IPS-15b (cell line): ENCODE measurements around the gene MUC5B.

Source experiments
- H3K27me3 ChIP-seq: one replicate; pipeline ENCODE4 v1.6.1; 2013; ENCODE audit warnings: low read length; ENCODE audit not compliant: control insufficient read depth, insufficient read depth
- H3K36me3 ChIP-seq: one replicate; pipeline ENCODE4 v1.6.1; 2013; ENCODE audit warnings: low read length; ENCODE audit not compliant: control insufficient read depth, insufficient read depth
- H3K4me1 ChIP-seq: one replicate; pipeline ENCODE4 v1.6.1; 2013; ENCODE audit warnings: mild to moderate bottlenecking, low read length; ENCODE audit not compliant: control insufficient read depth, insufficient read depth
- H3K4me3 ChIP-seq: one replicate; pipeline ENCODE4 v1.5.1; 2013; ENCODE audit warnings: low read depth, low read length
- H3K9ac ChIP-seq: one replicate; pipeline ENCODE4 v1.6.1; 2013; ENCODE audit warnings: low read depth, mild to moderate bottlenecking, low read length
- H3K9me3 ChIP-seq: one replicate; pipeline ENCODE4 v1.6.1; 2013; ENCODE audit warnings: mild to moderate bottlenecking, low read length; ENCODE audit not compliant: control insufficient read depth, insufficient read depth

MUC5B gene

DNA sequence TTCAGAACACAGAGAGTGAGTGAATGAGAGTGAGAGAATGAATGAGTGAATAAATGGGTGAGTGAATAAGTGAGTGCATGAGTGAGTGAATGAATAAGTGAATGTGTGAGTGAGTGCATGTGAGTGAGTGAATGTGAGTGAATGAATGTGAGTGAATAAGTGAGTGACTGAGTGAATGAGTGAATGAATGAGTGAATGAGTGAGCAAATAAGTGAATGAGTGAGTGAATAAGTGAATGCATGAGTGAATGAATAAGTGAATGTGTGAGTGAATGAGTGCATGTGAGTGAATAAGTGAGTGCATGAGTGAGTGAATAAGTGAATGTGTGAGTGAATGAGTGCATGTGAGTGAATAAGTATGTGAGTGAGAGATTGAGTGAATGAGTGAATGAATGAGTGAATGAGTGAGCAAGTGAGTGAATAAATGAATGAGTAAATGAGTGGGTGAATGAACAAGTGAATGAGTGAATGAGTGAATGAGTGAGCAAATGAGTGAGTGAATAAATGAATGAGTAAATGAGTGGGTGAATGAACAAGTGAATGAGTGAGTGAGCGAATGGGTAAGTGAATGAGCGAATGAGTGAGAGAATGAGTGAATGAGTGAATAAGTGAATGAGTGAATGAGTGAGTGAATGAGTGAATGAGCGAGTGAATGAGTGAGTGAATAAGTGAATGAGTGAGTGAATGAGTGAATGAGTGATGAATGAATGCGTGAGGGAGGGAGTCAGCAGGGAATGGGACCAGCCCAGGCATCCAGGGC is 21.3 kb upstream of the MUC5B start:
- H3K9ac ChIP-seq = no peak overlapping the region
- H3K36me3 ChIP-seq = no peaks in the 10 kb centered on the region
- H3K9me3 ChIP-seq = no peaks in the 10 kb centered on the region
- H3K4me3 ChIP-seq = no peak overlapping the region
- no peaks in the 10 kb centered on the region for H3K4me1 ChIP-seq
- H3K27me3 ChIP-seq = no peaks in the 10 kb centered on the region

- no peaks in the 10 kb centered on the region for H3K9me3 ChIP-seq
- no peaks in the 10 kb centered on the region for H3K36me3 ChIP-seq
- no peaks in the 10 kb centered on the region for H3K4me1 ChIP-seq
- H3K4me3 ChIP-seq = no peak overlapping the region
- no peak overlapping the region for H3K9ac ChIP-seq
- no peaks in the 10 kb centered on the region for H3K27me3 ChIP-seq
These were observed 20.6 kb upstream of the MUC5B start for GRCh38 chr11:1202154-1202775.

DNA sequence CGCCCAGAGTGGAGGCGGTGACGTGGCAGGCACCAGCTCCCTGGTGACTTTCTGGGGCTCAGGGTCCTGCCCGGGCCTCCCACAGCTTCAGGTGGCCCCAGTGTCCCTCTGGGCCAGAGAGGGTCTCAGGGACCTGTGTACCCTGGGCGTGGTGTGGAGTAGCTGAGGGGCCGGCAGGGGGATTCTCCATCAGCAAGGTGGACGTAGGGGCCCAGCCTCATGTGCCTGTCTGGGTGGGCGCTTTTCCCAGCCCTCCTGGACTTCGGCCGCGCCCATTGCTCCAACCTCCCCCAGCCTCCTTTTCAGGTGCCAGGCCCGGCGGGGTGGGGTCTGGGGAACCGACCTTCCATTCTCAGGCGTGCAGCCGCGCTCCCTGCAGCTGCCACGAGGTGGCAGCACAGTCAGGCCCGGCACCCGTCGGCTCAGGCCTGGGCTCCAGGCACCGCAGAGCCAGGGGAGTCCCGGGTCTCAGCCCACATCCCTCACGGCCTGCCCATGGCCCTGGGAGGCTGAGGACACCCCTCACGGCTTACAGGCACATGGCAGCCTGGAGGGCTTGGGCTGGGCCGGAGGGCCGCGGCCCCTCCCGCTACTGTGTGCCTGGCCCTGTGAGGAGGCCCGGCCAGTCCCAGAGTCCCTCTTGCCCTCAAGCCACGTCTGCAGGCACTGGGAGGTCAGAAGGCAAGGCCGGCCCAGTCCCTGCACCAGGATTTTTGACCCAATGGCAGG is 19.9 kb upstream of the MUC5B start:
- no peaks in the 10 kb centered on the region for H3K4me1 ChIP-seq
- H3K9me3 ChIP-seq = no peaks in the 10 kb centered on the region
- no peaks in the 10 kb centered on the region for H3K27me3 ChIP-seq

DNA sequence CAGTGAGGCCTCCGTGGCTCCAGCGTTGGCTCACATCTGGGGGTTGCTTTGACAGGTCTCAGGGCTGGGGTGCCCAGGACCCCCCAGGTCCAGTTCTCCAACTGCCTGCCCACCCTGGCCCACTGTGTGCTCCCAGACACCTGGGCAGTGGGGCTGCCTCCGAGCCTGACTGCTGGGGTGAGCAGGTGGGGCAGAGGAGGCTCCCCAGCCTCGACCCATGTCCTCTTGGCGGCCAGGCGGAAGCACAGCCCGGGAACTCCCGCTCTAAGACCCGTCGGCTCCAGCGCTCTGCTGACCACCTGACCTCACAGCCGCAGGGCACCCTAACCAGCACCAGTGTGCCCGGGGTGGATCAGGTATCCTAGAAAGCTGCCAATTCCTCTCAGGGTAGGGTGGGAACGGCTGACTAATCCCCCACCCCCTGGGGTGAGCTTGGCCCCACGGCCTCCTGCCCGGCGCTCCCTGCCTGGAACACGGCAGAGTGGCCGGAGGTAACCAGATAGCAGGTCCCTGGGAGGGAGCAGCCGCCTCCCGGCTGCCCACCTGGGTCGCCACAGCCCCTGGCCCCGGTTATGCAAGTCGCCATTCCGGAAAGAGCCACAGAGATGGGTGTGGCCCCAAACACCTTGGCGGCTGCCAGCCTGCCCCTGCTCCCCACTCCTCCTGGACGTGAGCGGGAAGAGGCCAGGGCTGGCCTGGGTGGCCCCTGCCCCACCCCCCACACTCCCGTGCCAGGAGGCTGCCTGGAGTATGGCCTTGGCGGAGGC is 19.2 kb upstream of the MUC5B start:
- no peak overlapping the region for H3K9ac ChIP-seq
- no peaks in the 10 kb centered on the region for H3K27me3 ChIP-seq
- no peaks in the 10 kb centered on the region for H3K4me1 ChIP-seq
- H3K36me3 ChIP-seq = no peaks in the 10 kb centered on the region
- no peak overlapping the region for H3K4me3 ChIP-seq
- no peaks in the 10 kb centered on the region for H3K9me3 ChIP-seq

More for the DNA sequence above, 19.9 kb upstream of the MUC5B start:
- Histone ChIP-seq H3K4me3 (no peak overlapping the region), H3K36me3 (no peaks in the 10 kb centered on the region), H3K9ac (no peak overlapping the region)

DNA sequence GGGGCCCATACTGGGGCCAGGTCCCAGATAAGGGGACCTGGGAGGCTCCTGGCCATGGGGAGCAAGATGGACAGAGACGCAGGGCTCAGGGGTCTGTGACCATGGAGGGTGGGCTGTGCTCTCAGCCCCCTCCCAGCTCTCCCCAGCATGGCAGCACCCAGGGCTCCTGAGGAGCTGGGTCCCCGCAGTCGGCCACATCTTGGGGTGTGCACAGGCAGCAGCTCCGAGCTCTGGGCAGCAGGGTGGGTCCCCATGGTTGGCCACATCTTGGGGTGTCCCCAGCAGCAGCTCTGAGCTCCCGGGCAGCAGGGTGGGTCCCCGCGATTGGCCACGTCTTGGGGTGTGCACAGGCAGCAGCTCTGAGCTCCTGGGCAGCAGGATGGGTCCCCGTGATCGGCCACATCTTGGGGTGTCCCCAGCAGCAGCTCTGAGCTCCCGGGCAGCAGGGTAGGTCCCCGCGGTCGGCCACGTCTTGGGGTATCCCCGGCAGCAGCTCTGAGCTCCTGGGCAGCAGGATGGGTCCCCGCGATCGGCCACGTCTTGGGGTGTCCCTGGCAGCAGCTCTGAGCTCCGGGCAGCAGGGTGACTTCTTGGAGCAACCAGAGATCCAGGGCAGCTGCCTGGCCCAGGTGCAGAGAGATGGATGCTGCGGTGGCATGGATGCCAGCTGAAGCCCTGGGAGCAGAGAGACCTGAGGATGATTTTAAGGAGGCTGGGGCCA is 18.3 kb upstream of the MUC5B start:
- Histone ChIP-seq H3K4me3 (no peak overlapping the region), H3K4me1 (no peaks in the 10 kb centered on the region), H3K36me3 (no peaks in the 10 kb centered on the region), H3K27me3 (no peaks in the 10 kb centered on the region), H3K9me3 (no peaks in the 10 kb centered on the region), H3K9ac (no peak overlapping the region)

DNA sequence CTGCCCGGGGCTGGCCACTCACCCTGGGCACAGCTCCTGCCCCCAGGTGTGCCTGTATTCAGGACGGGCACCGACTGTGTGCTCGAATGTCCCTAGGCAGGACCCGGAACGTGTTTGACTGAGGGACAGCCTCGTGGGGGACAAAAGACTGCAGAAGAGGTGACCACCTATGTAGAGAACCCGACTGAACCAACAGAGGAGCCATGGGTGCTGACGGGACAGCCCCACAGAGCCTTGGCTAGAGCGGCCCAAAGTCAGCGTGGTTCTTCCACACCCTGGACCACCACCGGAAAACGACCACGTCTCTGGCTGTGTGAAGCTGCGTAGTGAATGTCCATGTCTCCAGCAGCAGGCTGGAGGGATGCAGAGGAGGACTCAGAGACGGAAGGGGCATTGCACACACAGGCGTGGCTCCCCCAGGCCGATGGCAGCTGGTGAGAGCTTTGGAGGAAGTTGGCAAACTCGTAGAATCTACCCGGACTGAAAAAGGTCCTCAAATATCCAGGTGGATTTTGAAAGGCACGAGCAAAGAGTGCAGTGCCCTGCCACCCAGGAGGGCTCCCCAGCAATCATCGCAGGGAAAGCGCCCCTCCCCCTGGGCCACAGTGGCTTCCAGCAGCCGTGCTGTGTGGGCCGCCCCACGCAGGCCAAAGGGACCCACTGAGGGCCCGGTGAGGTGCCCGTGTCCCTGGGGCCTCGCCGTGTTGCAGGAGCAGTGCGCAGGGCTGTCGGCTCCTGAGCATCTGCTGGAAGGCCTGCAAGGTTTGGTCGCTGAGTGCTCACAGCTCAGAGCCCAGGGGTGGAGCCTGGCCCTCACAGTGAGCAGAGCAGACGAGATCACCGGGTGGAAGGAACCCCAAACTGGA is 17.5 kb upstream of the MUC5B start:
- H3K9ac ChIP-seq = no peak overlapping the region
- no peaks in the 10 kb centered on the region for H3K9me3 ChIP-seq
- H3K36me3 ChIP-seq = no peaks in the 10 kb centered on the region
- H3K4me1 ChIP-seq = no peaks in the 10 kb centered on the region
- no peak overlapping the region for H3K4me3 ChIP-seq
- no peaks in the 10 kb centered on the region for H3K27me3 ChIP-seq

DNA sequence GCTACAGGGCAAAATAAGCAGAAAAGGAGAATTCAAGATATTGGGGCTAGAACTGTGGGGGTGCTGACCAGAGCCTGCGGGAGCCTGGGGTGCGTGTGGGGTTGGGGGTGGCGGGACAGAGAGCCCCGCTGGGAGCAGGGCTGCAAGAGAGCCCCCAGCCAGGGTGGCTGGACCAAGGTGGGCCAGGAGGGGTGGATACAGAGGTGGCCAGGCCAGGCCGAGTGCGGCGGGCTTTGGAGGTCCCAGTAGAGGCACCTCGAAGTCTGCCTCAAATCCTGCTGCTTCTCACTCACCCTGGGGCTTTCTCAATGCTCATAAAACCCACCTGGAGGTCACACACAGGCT is 16.9 kb upstream of the MUC5B start:
- H3K9ac ChIP-seq = no peak overlapping the region
- H3K27me3 ChIP-seq = no peaks in the 10 kb centered on the region
- no peaks in the 10 kb centered on the region for H3K4me1 ChIP-seq
- no peak overlapping the region for H3K4me3 ChIP-seq
- no peaks in the 10 kb centered on the region for H3K9me3 ChIP-seq
- H3K36me3 ChIP-seq = no peaks in the 10 kb centered on the region

- Histone ChIP-seq H3K27me3 (no peaks in the 10 kb centered on the region), H3K9ac (no peak overlapping the region)
These were observed 16.2 kb upstream of the MUC5B start for GRCh38 chr11:1206391-1207271.

DNA sequence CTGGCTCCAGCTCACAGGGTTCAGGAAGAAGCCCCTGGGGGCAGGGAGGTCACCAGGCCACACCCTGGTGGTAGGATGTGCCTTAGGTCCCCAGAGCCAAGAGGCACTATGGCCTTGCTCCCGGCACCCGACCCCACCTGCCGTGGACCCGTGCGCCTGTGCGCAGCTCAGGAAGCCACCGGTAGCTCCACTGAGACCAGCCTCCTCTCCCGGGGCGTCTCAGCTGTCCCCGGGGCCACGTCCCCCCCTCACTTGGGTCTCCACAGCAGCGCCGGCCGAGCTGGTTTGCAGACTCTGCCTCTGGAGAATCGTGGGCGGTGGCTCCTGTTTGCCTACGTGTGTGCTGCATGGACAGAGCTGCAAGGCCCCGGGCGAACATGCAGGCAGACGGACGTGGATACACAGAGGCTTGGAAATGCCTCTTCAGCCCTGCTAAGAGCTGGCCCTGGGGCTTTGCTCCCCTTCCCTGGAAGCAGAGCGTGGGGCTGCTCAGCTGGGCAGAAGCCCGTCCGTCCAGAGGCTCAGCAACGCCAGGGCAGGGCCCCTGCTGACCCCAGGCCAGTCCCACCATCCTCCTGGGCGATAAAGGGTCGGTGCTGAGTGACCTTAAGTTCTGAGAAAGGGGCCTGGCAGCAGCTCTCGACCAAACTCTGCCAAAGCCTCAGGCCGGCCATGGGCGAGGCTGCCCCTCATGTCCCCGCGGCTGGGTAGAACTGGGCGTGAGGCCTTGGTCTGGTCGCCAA is 15.3 kb upstream of the MUC5B start:
- Histone ChIP-seq H3K9me3 (no peaks in the 10 kb centered on the region), H3K27me3 (no peaks in the 10 kb centered on the region)

More at GRCh38 chr11:1206391-1207271, 16.2 kb upstream of the MUC5B start:
- H3K36me3 ChIP-seq = no peaks in the 10 kb centered on the region
- no peaks in the 10 kb centered on the region for H3K9me3 ChIP-seq
- no peaks in the 10 kb centered on the region for H3K4me1 ChIP-seq
- no peak overlapping the region for H3K4me3 ChIP-seq

DNA sequence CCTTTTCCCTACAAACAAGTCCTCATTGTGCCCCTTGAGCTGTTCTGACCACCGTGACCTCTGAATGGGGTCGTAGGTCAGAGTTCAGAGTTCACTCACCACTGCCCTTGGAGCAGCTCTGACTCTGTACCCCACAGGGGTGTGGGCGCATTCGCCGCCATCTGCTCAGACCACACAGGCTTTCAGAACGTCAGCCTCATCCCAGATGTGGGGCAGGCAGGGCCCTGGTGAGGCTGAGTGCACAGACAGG is 14.8 kb upstream of the MUC5B start:
- Histone ChIP-seq H3K27me3 (no peaks in the 10 kb centered on the region), H3K4me1 (no peaks in the 10 kb centered on the region), H3K9ac (no peak overlapping the region), H3K36me3 (no peaks in the 10 kb centered on the region), H3K9me3 (no peaks in the 10 kb centered on the region), H3K4me3 (no peak overlapping the region)

More for the DNA sequence above, 15.3 kb upstream of the MUC5B start:
- Histone ChIP-seq H3K9ac (no peak overlapping the region), H3K4me3 (no peak overlapping the region), H3K4me1 (no peaks in the 10 kb centered on the region), H3K36me3 (no peaks in the 10 kb centered on the region)
